WTC11 (cell line): ENCODE measurements around the gene CCND1. TPM values are rescaled to one million over a fixed set of nuclear protein-coding genes. Genes with fewer than 3 reads are reported as not detected.

Experiments used
- ATAC-seq: fragments of 200-7000 bp; cut with Tn5 transposase; 2 replicates; pipeline ENCODE4 v1.10.0; 2021; ENCODE audit warnings: mild to moderate bottlenecking, moderate library complexity
- CTCF ChIA-PET: fragments of 300-600 bp; sonication (Branson Sonifier 250); formaldehyde crosslinking; loops from one replicate; lab custom pipeline; 2021; ENCODE audit warnings: antibody characterized with exemption; lab: Charles Lee
- POLR2A ChIA-PET: fragments of 350-600 bp; sonication (Branson Sonifier 250); formaldehyde crosslinking; loops from one replicate; lab custom pipeline; 2021; ENCODE audit warnings: antibody characterized with exemption; lab: Charles Lee
- DNase-seq: peaks from one replicate; pipeline ENCODE4 v3.0.0; 2021; ENCODE audit warnings: low spot score
- H3K27ac Mint-ChIP-seq: 2 replicates; pipeline ENCODE4 v1.8.0; 2021; ENCODE audit warnings: mixed read lengths
- H3K27me3 Mint-ChIP-seq: 2 replicates; pipeline ENCODE4 v1.8.0; 2021; ENCODE audit warnings: low read depth, mild to moderate bottlenecking, moderate library complexity, mixed read lengths
- H3K36me3 Mint-ChIP-seq: 2 replicates; pipeline ENCODE4 v1.8.0; 2021; ENCODE audit warnings: mixed read lengths
- H3K4me1 Mint-ChIP-seq: 2 replicates; pipeline ENCODE4 v1.8.0; 2022; ENCODE audit warnings: mixed read lengths
- H3K4me3 Mint-ChIP-seq: 2 replicates; pipeline ENCODE4 v1.8.0; 2021; ENCODE audit warnings: mild to moderate bottlenecking, moderate library complexity, mixed read lengths
- H3K9me3 Mint-ChIP-seq: 2 replicates; pipeline ENCODE4 v1.8.0; 2021; ENCODE audit warnings: mixed read lengths
- CBFB ChIP-seq: sonication (generic); formaldehyde crosslinking; IDR thresholded peaks from 2 replicates; pipeline ENCODE4 v1.8.1; 2022; ENCODE audit warnings: mild to moderate bottlenecking, low read depth, missing genetic modification reagents
- E2F4 ChIP-seq: sonication (generic); formaldehyde crosslinking; IDR thresholded peaks from 2 replicates; pipeline ENCODE4 v1.8.1; 2022; ENCODE audit warnings: low read depth, mild to moderate bottlenecking, moderate library complexity, missing genetic modification reagents, borderline replicate concordance
- E2F5 ChIP-seq: sonication (generic); formaldehyde crosslinking; IDR thresholded peaks from 2 replicates; pipeline ENCODE4 v1.8.1; 2022; ENCODE audit warnings: mild to moderate bottlenecking, moderate library complexity, missing genetic modification reagents
- EMX1 ChIP-seq: fragments of 250-450 bp; sonication (Bioruptor Pico); IDR thresholded peaks from 2 replicates; pipeline ENCODE4 v1.8.0; 2021; ENCODE audit warnings: mild to moderate bottlenecking
- FOXP1 ChIP-seq: sonication (generic); formaldehyde crosslinking; IDR thresholded peaks from 2 replicates; pipeline ENCODE4 v1.8.0; 2022; ENCODE audit warnings: missing genetic modification reagents, mild to moderate bottlenecking, moderate library complexity, borderline replicate concordance
- IRF2 ChIP-seq: sonication (generic); formaldehyde crosslinking; IDR thresholded peaks from 2 replicates; pipeline ENCODE4 v1.8.0; 2022; ENCODE audit warnings: low read depth, missing genetic modification reagents, borderline replicate concordance
- JAZF1 ChIP-seq: fragments of 250-450 bp; sonication (Bioruptor Pico); IDR thresholded peaks from 2 replicates; pipeline ENCODE4 v1.9.0; 2021; ENCODE audit warnings: moderate library complexity, mild to moderate bottlenecking, inconsistent platforms
- KAT7 ChIP-seq: sonication (generic); formaldehyde crosslinking; IDR thresholded peaks from 2 replicates; pipeline ENCODE4 v1.8.1; 2023; ENCODE audit warnings: missing genetic modification reagents, mild to moderate bottlenecking, borderline replicate concordance
- NFATC4 ChIP-seq: fragments of 250-450 bp; sonication (Bioruptor Pico); IDR thresholded peaks from 2 replicates; pipeline ENCODE4 v1.9.0; 2021; ENCODE audit warnings: mild to moderate bottlenecking
- SMAD4 ChIP-seq: sonication (generic); formaldehyde crosslinking; IDR thresholded peaks from 2 replicates; pipeline ENCODE4 v1.8.0; 2022; ENCODE audit warnings: mild to moderate bottlenecking, missing genetic modification reagents
- ZNF138 ChIP-seq: sonication (generic); formaldehyde crosslinking; conservative IDR thresholded peaks from 2 replicates; pipeline ENCODE4 v1.8.1; 2022; ENCODE audit warnings: mild to moderate bottlenecking, moderate library complexity, missing genetic modification reagents
- ZNF219 ChIP-seq: sonication (generic); formaldehyde crosslinking; IDR thresholded peaks from 2 replicates; pipeline ENCODE4 v1.8.0; 2023; ENCODE audit warnings: missing genetic modification reagents, mild to moderate bottlenecking, borderline replicate concordance
- ZNF396 ChIP-seq: fragments of 250-450 bp; sonication (Bioruptor Pico); IDR thresholded peaks from 2 replicates; pipeline ENCODE4 v1.8.0; 2021; ENCODE audit warnings: mild to moderate bottlenecking, moderate library complexity, borderline replicate concordance
- ZNF416 ChIP-seq: fragments of 250-450 bp; sonication (Bioruptor Pico); IDR thresholded peaks from 2 replicates; pipeline ENCODE4 v1.9.0; 2021; ENCODE audit warnings: mild to moderate bottlenecking, inconsistent platforms
- ZNF423 ChIP-seq: fragments of 250-450 bp; sonication (Bioruptor Pico); IDR thresholded peaks from 2 replicates; pipeline ENCODE4 v2.1.2; 2022; ENCODE audit warnings: mild to moderate bottlenecking, moderate library complexity
- total RNA-seq: library from RNA; stranded (reverse); gene quantifications from 3 replicates; pipeline ENCODE4 v1.2.3, GENCODE V29; 2021
- TF ChIP-seq, protein P1 (sequence below): sonication (generic); formaldehyde crosslinking; IDR thresholded peaks from 2 replicates; pipeline ENCODE4 v1.8.0; 2023; ENCODE audit warnings: mild to moderate bottlenecking, missing genetic modification reagents
- TF ChIP-seq, protein P2 (sequence below): sonication (generic); formaldehyde crosslinking; IDR thresholded peaks from 2 replicates; pipeline ENCODE4 v1.8.0; 2022; ENCODE audit warnings: mild to moderate bottlenecking, missing genetic modification reagents
- TF ChIP-seq, protein P3 (sequence below): fragments of 250-450 bp; sonication (Bioruptor Pico); IDR thresholded peaks from 2 replicates; pipeline ENCODE4 v1.9.0; 2021; ENCODE audit warnings: mild to moderate bottlenecking
- TF ChIP-seq, protein P4 (sequence below): sonication (generic); formaldehyde crosslinking; IDR thresholded peaks from 2 replicates; pipeline ENCODE4 v1.8.0; 2022; ENCODE audit warnings: mild to moderate bottlenecking, missing genetic modification reagents
- TF ChIP-seq, protein P5 (sequence below): fragments of 250-450 bp; sonication (Bioruptor Pico); conservative IDR thresholded peaks from 2 replicates; pipeline ENCODE4 v1.9.0; 2021; ENCODE audit warnings: mild to moderate bottlenecking
- TF ChIP-seq, protein P6 (sequence below): sonication (generic); formaldehyde crosslinking; conservative IDR thresholded peaks from 2 replicates; pipeline ENCODE4 v1.8.1; 2023; ENCODE audit warnings: mild to moderate bottlenecking, low read depth, missing genetic modification reagents, moderate library complexity

Gene CCND1
- total RNA-seq, 1 experiment from 2014 or later: 212 TPM

- TF ChIP-seq, protein P1, sequence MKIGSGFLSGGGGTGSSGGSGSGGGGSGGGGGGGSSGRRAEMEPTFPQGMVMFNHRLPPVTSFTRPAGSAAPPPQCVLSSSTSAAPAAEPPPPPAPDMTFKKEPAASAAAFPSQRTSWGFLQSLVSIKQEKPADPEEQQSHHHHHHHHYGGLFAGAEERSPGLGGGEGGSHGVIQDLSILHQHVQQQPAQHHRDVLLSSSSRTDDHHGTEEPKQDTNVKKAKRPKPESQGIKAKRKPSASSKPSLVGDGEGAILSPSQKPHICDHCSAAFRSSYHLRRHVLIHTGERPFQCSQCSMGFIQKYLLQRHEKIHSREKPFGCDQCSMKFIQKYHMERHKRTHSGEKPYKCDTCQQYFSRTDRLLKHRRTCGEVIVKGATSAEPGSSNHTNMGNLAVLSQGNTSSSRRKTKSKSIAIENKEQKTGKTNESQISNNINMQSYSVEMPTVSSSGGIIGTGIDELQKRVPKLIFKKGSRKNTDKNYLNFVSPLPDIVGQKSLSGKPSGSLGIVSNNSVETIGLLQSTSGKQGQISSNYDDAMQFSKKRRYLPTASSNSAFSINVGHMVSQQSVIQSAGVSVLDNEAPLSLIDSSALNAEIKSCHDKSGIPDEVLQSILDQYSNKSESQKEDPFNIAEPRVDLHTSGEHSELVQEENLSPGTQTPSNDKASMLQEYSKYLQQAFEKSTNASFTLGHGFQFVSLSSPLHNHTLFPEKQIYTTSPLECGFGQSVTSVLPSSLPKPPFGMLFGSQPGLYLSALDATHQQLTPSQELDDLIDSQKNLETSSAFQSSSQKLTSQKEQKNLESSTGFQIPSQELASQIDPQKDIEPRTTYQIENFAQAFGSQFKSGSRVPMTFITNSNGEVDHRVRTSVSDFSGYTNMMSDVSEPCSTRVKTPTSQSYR (CRISPR knock-in tag): no peak
- TF ChIP-seq ZNF396 (CRISPR knock-in tag) (no peak), JAZF1 (CRISPR knock-in tag) (no peak), ZNF423 (no peak), NFATC4 (CRISPR knock-in tag) (no peak), FOXP1 (no peak), IRF2 (CRISPR knock-in tag) (no peak), KAT7 (CRISPR knock-in tag) (no peak), ZNF138 (no peak), E2F4 (CRISPR knock-in tag) (no peak), SMAD4 (CRISPR knock-in tag) (no peak)
- TF ChIP-seq, protein P2, sequence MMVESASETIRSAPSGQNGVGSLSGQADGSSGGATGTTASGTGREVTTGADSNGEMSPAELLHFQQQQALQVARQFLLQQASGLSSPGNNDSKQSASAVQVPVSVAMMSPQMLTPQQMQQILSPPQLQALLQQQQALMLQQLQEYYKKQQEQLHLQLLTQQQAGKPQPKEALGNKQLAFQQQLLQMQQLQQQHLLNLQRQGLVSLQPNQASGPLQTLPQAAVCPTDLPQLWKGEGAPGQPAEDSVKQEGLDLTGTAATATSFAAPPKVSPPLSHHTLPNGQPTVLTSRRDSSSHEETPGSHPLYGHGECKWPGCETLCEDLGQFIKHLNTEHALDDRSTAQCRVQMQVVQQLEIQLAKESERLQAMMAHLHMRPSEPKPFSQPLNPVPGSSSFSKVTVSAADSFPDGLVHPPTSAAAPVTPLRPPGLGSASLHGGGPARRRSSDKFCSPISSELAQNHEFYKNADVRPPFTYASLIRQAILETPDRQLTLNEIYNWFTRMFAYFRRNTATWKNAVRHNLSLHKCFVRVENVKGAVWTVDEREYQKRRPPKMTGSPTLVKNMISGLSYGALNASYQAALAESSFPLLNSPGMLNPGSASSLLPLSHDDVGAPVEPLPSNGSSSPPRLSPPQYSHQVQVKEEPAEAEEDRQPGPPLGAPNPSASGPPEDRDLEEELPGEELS (CRISPR knock-in tag): no peak
- TF ChIP-seq, protein P3, sequence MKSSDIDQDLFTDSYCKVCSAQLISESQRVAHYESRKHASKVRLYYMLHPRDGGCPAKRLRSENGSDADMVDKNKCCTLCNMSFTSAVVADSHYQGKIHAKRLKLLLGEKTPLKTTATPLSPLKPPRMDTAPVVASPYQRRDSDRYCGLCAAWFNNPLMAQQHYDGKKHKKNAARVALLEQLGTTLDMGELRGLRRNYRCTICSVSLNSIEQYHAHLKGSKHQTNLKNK: no peak
- Mint-ChIP-seq H3K27me3 (peaks cover 3% of the 10 kb centered on the region; the same call in 1 of the 2 replicates), H3K27ac (no peak overlapping the region; the same call in 1 of the 2 replicates), H3K9me3 (peaks cover 15% of the 10 kb centered on the region), H3K4me3 (no peak overlapping the region), H3K4me1 (peaks cover 23% of the 10 kb centered on the region), H3K36me3 (peaks cover 10% of the 10 kb centered on the region)
- ATAC-seq (peak; percentile 57), DNase-seq (no peak)
- ChIA-PET POLR2A (interaction anchor here (1.0 kb wide), 1 partner anchor 33 kb away, joined by 3 read pairs; no protein-coding TSS in a partner anchor), CTCF (interaction anchor here (0.6 to 1.1 kb wide), 2 partner anchors 290 to 502 kb away, joined by 3 to 6 read pairs; no protein-coding TSS in a partner anchor)
Measured at GRCh38 chr11:69603111-69603836, 37.7 kb upstream of the CCND1 start.

DNA sequence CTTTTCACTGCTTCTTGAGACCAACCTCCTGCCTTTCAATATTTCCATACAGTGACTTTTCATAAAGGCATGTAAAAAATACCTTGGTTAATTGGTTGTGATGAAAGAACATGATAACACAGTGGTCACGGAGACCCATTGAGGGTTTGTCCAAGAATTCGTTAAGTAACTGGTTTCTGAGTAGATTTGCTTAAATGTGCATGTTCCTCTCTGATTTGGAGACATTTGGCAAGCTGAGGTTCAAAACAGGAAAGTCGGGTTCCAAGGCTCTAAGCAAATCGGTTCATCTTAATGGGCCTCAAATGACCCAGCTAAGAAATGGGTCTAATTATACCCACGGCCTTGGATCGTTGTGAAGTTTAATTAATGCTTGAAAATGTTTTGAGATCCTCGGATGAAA is 36.9 kb upstream of the CCND1 start:
- Mint-ChIP-seq H3K36me3 (peaks cover 13% of the 10 kb centered on the region), H3K27me3 (peaks cover 3% of the 10 kb centered on the region; the same call in 1 of the 2 replicates), H3K9me3 (peaks cover 22% of the 10 kb centered on the region), H3K27ac (no peak overlapping the region), H3K4me1 (peaks cover 23% of the 10 kb centered on the region), H3K4me3 (no peak overlapping the region)
- no peak for ATAC-seq
- ChIA-PET POLR2A (no interaction called here), CTCF (no interaction called here)
- DNase-seq: no peak
- no peak for TF ChIP-seq E2F5 (CRISPR knock-in tag)
- no peak for TF ChIP-seq ZNF416 (CRISPR knock-in tag)
- TF ChIP-seq, protein P4, sequence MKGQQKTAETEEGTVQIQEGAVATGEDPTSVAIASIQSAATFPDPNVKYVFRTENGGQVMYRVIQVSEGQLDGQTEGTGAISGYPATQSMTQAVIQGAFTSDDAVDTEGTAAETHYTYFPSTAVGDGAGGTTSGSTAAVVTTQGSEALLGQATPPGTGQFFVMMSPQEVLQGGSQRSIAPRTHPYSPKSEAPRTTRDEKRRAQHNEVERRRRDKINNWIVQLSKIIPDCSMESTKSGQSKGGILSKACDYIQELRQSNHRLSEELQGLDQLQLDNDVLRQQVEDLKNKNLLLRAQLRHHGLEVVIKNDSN: no peak
- TF ChIP-seq, protein P5, sequence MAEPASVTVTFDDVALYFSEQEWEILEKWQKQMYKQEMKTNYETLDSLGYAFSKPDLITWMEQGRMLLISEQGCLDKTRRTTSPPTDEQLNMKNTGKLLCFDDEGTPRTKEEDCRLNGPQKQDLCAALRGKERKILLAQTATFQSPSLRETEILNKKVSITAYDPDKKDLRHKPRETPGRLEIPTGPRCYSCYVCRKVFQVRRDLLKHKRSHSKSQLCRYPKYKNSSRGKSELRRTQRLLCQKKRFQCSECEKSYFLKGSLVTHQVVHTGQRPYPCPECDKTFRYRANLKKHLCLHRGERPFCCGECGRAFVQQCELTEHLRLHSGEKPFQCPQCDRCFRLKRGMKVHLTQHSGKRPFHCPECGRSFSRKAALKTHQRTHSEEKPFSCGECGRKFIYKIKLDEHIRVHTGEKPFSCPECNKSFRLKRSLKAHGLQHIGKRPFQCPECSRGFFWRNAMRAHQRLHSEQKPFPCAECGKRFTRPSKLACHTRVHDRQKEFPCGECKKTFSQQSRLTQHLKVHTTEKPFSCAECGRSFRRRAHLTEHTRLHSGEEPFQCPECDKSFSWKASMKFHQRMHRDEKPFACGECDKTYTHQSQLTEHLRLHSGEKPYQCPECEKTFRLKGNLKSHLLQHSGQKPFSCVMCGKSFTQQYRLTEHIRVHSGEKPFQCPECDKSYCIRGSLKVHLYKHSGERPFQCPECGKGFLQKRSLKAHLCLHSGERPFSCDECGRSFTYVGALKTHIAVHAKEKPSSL (CRISPR knock-in tag): no peak
- TF ChIP-seq FOXP1: no peak
- no peak for TF ChIP-seq ZNF219 (CRISPR knock-in tag)
- TF ChIP-seq, protein P6, sequence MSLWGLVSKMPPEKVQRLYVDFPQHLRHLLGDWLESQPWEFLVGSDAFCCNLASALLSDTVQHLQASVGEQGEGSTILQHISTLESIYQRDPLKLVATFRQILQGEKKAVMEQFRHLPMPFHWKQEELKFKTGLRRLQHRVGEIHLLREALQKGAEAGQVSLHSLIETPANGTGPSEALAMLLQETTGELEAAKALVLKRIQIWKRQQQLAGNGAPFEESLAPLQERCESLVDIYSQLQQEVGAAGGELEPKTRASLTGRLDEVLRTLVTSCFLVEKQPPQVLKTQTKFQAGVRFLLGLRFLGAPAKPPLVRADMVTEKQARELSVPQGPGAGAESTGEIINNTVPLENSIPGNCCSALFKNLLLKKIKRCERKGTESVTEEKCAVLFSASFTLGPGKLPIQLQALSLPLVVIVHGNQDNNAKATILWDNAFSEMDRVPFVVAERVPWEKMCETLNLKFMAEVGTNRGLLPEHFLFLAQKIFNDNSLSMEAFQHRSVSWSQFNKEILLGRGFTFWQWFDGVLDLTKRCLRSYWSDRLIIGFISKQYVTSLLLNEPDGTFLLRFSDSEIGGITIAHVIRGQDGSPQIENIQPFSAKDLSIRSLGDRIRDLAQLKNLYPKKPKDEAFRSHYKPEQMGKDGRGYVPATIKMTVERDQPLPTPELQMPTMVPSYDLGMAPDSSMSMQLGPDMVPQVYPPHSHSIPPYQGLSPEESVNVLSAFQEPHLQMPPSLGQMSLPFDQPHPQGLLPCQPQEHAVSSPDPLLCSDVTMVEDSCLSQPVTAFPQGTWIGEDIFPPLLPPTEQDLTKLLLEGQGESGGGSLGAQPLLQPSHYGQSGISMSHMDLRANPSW: no peak
- no peak for TF ChIP-seq CBFB (CRISPR knock-in tag)
- TF ChIP-seq EMX1 (CRISPR knock-in tag): no peak
